Tongue (tissue), 2 donors: Measurements from ENCODE around the gene EPYC. TPM values are rescaled to one million over a fixed set of nuclear protein-coding genes. Genes with fewer than 3 reads are reported as not detected.
"Not testable (repeated sequence)": the region's sequence is repeated elsewhere in the genome, so short reads cannot be mapped to it uniquely, and the experiment has no call there.

Experiments
- DNase-seq: peaks from one replicate; pipeline ENCODE4 v3.0.0-alpha.2; 2015
- total RNA-seq: library from RNA; depleted of rRNA; stranded (reverse); fragments of >200 nt; gene quantifications from one replicate; pipeline ENCODE4 v1.2.3, GENCODE V29; 2014

Gene EPYC
- total RNA-seq, 1 donor from 2014 or later: not detected

DNA sequence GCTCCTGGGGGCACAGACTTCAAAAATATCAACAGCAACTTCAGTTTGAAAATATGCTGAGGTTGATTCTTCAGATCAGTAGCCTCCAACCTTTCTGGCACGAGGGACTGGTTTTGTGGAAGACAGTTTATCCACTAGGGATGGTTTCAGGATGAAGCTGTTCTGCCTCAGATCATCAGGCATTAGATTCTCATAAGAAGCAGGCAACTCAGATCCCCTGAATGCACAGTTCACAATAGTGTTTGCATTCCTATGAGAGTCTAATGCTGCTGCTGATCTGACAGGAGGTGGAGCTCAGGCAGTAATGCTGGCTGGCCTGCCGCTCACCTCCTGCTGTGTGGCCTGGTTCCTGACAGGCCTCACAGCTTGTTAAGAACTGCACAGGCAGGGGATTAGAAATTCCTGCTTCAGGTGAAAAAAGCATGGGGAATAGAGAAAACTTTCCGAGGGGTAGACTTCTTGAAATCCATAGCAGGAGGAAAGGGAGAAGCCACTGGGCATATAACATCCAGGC lies 12.8 kb downstream of the EPYC start:
- no peak for DNase-seq

DNA sequence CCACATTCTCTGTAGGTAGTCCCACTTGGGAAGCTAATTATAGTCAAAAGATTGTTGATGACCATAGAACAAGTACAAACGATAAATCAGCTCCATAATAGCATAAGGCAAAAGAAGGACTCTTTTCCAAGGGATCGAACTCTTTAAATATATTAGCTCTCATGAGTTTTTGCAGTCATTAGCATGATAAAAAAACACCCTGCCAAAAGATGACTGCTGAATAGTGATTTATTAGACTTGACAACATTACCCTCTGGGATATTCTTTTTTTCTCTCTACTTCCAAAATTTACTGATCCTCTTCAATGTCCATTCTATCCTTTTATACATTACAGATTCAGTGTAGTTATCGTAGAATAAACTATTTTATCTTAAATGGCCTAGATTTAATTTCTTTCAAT lies 14.2 kb downstream of the EPYC start:
- no peak for DNase-seq

DNA sequence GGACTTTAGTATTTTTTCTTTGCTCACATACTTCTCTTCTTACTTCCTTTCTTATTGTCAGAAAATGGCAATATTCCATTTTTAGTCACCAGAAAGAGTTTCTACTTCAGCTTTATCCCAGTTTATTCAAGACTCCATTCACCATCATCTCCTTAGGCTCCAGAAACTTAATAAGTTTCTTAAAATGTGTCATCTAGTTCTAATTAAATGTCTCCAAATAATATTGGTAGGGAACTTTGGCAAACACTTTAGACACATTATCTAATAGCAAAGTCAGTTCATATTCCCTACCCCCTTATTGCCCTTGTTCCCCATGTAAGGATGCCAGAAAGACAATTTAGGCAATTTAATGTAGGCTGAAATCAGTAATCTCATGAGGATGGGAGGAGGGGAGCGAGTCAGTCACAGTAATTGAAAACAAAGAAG lies 15.1 kb downstream of the EPYC start:
- DNase-seq: peak; percentile 51

DNA sequence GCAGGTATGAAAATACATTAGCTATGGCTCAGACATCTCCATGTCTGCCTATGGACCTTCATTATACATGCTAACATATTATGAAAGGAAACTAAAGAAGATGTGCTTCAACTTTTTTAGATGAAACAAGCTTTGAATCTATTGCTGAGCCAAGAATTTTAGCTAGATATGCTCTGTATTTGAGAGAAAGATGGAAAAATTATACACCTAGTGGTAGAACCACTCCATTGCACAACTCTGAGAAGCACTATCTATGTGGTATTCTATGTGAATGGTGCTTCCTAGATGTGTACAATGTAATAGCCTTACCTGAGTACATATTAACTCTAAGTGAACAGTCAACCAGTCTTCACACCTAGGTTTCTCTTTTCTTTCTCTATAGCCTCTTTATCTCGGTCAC lies 17.3 kb downstream of the EPYC start:
- no peak for DNase-seq

DNA sequence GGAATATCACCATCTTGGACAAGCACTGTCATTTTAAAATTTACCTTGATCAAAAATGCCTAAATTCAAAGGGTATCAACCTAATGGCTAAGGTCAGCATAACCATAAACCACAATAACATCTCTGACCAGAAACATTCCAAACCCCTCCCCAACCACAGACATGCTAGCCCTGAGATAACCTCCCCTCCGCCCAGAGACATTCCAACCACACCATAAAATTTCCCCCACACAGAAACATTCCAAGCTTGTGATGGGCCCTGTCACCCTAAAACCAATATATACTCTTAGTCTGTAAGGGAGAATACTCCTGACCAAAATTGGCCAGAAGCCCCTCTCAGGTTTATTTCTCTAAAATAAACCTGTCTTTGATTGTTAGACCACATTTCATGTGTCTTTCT lies 17.7 kb downstream of the EPYC start:
- no peak for DNase-seq

DNA sequence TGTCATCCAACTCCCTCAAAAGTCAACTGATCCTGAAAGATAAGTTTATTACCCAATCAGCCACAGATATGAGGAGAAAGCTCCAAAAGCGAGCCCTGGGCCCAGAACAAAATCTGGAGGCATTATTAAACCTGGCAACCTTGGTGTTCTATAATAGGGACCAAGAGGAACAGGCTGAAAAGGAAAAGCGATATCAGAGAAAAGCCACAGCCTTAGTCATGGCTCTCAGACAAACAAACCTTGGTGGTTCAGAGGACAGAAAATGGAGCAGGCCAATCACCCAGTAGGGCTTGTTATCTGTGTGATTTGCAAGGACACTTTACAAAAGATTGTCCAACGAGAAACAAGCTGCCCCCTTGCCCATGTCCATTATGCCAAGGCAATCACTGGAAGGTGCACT lies 19.4 kb downstream of the EPYC start:
- not testable (repeated sequence) for DNase-seq

DNA sequence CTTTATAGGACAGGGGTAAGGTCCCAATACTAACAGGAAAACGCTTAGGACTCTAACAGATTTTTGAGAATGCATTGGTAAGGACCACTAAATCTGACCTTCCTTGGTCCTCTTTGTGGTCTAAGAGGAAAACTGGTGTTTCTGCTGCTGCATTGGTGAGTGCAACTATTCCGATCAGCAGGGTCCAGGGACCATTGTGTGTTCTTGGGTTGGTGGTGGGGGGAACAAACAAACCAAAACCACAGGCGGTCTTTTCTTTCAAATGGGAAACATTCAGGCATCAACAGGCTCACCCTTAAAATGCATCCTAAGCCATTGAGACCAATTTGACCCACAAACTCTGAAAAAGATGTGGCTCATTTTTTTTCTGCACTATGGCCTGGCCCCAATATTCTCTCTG lies 20.7 kb downstream of the EPYC start:
- no peak for DNase-seq

DNA sequence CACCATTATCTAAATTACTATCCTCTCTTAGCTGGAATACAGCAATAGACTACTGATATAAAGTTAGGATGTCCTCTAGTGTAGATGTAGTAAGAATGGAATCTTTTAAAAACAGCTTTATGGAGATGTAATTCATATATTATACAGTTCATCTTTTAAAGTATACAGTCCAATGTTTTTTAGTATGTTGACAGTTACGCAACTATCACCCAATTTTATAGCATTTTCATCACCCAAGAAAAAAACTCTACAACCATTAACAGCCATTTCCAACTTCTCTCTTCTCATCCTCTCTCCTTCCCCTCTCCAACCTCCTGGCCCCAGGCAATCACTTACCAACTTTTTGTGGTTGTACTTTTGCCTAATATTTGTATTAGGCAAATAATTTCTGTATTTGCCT lies 22.6 kb downstream of the EPYC start:
- DNase-seq: no peak

DNA sequence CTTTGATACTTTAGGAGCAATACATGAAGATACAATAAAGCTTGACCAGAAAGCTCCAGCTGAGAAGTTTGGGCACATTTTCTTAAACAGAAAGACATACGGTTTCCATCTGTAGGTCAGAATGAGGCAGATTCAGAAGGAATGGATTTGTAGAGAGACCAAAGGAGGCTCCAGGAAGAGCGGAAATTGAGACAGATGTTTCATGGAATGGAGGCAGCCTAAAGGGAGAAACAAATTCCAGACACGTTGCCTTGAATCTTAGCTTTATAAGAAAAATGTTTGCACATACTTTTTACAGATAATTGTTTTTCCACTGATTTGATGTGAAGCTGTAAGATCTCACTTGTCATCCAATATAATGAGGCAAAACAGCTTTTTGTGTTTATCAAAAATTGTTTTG lies 24.8 kb downstream of the EPYC start:
- peak; percentile 86 for DNase-seq

DNA sequence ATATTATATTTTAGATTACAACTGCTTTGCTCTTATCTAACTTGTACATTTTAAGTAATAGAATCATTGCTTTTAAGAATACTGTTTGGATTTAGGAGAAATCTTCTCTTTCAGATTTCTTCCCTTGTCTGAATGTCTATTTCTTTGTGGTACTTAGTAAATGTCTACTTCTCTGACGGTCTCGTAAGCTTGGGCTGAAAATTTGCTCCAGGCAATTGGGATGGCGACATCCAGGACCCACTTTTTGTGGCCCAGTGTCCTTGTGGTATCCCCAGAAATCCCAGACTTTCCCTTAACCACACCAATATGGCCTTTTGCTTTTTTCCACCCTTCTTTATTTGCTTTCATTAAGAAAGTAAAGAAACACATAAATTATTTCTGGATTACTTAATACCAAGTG lies 25.8 kb downstream of the EPYC start:
- DNase-seq: no peak

DNA sequence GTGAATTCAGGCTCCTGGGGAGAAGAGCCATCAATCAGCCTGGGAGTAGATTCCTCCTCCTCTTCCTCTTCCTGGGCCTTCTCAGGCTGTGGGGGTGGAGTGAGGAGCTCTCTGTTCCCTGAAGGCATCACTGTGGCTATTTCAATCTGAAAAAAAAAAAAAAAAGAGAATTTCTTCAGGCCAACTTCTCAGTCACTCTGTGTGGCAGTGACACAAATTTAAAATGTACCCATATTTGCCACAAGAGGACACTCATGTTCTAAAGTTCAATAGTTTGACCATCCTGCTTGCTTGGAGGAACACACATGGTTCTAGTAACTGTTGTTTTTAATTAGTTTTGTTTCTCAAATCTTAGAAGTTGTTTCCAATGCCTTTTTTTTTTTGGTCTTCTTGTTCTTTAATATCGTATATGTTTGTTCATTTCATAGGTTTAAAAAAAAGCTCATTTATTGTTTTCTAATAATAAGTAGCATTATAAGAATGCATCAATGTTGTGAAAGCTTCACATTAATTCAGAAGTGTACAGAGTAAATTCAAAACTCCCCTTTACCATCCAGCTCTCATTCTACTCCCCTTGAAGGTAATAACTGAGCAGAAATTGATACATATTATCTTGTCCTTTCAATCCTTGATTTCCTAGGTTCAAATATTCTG lies 26.5 kb downstream of the EPYC start:
- DNase-seq: peak; percentile 81

DNA sequence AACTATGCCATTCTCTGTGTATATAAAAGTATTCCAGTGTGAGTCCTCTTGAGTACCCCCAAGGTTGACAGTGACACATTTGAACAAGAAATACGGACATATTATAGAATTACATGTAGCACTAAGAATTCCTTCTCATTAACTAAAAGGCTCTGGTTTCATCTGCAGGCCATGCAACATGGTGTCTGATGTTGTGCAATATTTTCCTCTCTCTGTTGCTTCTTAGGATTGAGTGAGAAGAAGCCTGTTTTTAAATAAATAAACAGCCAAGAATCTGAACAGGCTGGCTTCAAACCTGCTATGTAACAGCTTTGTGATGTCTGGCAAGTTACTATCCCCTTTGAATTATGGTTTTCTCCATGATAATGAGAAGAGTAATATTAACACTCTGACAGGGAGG lies 27.5 kb downstream of the EPYC start:
- no peak for DNase-seq

DNA sequence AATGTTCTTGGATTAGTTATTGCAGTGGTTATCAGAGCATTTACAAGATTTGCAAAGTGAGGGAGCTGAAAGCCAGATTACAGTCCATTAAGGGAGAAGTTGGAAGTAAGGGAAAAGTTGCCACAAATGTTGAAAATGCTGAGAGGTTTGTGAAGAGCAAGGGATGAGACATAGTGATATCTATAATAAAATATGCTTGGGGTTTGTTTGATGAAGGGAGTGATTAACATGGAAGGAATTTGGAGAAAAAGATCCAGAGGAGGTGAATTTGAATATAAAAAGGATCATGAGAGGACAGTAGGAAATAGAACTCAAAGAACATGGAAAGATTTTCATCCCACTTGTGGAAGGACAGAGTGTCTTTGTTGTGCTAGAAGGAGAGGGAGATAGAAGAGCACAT lies 30.5 kb downstream of the EPYC start:
- DNase-seq: no peak

DNA sequence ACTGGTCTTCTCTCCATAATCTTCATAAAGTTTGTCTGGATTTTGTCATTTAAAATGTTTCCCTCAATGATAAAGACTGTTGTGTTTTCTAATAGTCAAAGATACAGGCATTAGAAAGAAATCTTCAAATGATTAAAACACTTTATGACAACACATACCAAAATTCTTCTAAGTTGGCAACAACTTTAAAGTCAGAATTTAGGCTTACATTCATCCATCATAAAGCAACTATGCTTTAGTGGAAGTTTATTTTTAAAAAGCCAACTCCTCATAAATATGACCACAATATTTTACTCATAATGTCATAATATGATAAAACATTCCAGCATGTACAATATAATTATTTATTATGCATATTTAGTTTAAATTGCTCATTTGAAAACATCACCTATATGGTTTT lies 32.5 kb downstream of the EPYC start:
- DNase-seq: no peak

DNA sequence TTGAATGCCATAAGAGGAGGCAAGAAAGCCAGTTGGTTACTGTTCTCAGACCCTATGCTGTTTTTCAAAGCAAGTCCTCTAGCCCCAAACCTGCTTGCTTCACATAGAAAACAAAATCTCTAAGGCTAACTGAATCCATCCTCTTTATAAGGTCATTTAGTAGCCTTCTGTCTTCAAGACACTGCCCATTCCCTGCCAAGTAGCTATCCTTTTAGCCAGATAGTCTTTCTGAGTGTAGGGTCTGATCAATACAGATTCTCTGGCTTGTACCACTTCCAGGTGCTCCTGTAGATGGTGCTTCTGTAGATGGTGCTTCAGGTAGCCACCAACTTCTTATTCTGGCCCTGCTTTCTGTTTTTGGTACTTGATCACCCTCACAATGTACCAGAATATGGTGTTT lies 33.9 kb downstream of the EPYC start:
- DNase-seq: no peak

DNA sequence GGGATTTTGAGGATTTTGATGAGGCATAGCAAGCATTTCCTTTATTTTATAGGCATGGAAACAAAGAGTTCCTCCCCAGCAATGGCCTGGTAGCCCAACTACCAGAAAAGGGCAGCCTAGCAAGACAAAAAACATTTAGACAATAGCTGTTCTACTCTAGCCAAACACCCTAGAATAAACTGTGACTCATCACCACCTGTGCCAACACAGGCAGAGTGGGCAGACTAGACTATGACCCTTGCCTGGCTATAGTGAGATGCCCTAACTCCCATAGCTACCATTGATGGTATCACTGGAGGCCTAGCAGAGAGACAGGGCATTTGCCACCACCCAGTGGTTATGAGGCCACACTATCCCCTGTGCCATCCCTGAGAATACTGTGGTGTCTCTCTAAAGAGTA lies 34.3 kb downstream of the EPYC start:
- no peak for DNase-seq

DNA sequence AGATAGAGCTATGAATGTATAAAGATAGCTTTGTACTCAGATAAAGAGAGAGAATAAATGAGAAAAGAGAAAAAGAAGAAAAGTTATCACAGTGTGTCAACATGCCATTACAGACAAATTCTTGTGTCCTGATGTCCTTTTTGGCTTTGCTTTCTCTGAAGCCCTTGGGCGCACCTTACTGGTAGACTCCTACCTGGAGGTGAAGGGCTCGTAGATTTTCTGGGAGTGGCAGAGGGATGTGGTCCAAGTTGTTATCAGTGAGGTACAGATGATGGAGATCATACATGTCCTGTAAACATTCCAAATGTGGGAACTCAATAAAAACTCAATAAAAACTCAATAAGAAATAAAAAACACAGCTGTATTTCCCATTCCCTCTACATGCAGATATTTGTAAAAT lies 34.9 kb downstream of the EPYC start:
- DNase-seq: no peak

DNA sequence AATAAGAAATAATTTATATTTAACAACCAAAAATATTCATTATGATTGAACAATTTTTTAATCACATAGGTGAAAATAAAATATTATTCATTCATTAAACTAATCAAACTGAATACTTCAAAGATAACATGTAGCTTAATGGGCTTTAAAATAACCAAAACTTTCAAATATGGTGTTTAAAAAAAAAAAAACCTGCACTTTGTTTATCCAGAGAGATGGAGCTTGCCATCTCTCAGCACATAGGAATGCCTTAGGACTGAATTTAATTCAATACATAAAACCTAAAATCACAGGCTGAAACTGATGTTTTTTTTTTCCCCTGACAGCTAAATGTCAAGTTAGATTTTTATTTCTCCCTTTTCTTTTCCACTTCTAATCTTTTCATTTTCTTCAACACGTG lies 35.4 kb downstream of the EPYC start:
- DNase-seq: no peak

DNA sequence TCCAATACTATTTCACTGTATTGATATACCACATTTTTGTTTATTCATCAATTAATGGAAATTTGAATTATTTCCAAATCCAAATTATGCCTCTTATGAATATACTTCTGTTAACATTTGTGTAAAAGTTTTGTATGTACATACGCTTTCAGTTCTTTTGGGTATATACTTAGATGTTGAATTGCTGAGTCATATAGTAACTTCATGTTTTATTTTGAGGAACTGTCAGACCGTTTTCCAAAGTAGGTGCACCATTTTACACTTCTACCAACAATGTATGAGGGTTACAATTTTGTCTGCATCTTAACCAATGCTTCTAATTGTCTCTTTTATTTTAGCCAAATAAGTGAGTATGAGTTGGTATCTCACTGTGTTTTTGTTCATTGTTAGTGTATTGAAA lies 39.6 kb downstream of the EPYC start:
- DNase-seq: no peak

DNA sequence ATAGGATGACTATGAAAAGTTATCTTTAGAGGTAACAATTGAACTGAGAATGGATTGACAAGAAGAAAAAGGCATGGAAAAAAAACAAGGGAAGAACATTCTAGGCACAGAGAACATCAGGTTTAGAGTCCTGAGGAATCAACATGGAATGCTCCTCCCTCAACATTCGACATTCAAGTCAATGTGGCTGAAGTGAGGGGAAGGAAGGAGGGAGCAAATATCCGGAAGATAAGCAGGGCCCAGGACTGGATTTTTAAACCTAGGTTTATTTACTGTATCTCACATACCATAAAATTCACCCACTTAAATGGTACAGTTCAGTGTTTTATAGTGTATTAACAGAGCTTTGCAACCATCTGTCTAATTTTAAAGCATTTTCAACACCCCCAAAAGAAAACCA lies 40.2 kb downstream of the EPYC start:
- no peak for DNase-seq

DNA sequence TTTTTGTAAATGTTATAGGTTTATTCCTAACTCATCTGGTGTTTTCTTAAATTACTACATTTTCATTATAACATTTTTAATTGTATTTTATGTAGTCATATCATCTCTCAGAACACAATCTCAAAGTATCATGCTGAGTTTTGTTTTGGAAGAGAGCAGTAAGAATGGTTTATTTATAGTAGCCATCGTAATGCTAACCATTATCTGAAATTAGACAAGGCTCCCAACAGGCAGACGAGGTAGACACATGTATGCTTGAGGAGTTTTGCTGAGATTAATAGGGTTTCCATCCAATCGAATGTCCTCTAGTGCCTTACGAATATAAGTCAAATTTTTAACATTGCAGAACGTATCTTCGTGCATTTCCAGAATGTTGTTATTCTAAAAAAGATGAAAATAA lies 40.8 kb downstream of the EPYC start:
- no peak for DNase-seq

DNA sequence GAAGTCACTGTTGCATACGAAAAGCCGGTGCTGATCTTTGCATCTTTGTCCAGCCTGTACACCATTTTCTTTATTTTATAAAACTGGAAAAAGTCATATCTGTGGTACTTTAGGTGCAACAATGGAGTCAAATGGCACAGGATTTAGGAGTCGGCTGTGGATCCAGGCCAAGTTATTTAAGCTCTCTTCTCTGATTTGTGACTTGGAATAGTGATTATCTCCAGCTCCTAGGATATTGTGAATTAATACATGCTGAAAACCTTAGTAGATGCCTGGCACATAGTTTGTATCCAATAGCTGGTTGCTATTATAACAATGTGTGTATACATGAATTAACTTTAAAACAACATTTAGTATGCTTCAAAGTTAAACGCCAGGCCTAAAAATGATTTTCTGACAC lies 43.6 kb downstream of the EPYC start:
- no peak for DNase-seq

DNA sequence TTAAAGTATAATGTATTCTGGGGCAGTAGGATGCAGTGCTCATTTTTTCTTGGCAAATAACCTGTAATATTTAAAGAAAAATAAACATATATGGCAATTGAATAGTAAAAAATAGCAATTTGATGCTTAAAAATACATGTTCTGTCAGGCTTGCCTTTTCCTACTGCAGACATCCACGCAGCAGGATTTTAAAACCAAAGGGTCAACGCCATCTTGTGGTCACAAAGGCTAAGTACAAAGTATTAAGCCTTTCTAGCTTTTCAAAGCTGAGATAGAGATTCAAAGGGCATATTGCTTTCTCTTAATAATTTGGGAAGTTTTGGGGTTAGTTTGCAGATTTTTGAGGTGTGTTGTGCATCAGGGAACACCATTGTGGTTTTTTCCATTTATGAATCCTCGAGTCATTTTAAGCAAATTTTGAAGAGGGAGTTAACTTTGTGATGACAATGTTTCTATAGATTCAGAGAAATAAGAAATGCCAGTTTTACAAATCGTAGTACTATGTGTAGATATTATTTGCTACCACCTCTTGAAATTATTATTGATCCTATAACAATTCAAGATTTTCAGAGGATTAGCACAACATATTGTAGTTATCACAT lies 45.1 kb downstream of the EPYC start:
- DNase-seq: peak; percentile 81

DNA sequence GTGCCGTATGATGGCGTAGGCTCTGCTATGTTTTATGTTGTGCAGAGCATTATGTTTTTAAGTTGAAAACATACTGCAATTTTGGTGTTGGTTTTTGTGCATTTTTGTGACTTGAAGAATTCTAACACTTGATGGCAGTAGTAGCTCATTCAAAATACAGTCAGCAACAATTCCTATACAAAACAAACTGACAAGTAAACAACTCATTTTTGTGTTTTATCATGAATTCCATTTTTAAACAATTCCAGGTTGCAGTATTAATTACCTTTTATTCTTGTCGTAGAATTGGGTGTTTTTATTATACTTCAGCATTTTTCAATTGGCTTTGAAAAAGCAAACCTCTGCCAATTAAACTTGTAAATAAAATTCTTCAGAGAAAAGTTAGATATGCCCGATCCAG lies 45.7 kb downstream of the EPYC start:
- DNase-seq: peak; percentile 35

DNA sequence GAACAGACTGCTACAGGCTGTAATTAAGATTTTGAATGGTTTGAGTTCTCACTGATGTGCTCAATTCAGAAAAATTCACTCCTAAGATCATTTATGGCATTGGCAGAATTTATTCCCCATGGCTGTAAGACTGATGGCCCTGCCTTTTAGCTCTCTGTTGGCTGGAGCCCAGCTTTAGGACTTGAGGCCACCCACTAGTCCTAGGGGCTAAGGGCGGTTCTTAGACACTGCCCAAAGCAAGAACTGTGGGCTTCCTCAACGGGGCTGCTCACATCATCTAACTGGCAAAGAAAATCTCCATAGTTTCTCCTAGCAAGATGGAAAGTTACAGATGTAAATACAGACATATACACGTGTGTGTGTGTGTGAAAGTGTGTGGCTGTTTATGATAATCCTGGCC lies 46.4 kb downstream of the EPYC start:
- DNase-seq: no peak
